ENCODE results near the gene CABYR.

CABYR gene

GRCh38 chr18:24195296-24196053 lies 56.6 kb downstream of the CABYR start:
- Histone ChIP-seq H3K4me1 (ENCODE audit: control insufficient read depth, insufficient read depth, low read length) (no peaks in the 10 kb centered on the region), H3K9me3 (ENCODE audit: control insufficient read depth, low read length) (no peaks in the 10 kb centered on the region), H3K36me3 (ENCODE audit: control insufficient read depth, insufficient read depth, low read length, severe bottlenecking) (peaks cover 5% of the 10 kb centered on the region), H3K9ac (ENCODE audit: low read length) (no peak overlapping the region), H3K27me3 (replicated peaks; ENCODE audit: control insufficient read depth, insufficient read depth, low read length) (no peaks in the 10 kb centered on the region), H3K4me3 (ENCODE audit: low read length) (no peak overlapping the region)
- DNase-seq (ENCODE audit: low read depth): no peak

DNA sequence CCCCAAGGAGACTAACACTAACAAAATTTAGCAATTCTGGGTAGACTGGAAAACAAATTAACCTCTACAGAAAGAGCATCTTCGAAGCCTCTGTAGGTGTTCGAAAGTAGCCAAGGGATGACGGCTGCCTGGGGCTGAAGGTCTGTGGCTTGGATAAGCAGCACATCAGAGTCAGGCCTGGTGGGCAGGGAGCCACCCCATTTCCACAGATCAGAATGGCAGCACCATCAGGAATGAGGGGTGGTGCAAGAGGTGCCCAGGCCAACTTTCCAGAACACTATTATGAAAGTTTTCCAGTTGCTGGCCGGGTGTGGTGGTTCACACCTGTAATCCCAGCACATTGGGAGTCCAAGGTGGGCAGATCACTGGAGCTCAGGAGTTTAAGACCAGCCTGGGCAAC lies 57.9 kb downstream of the CABYR start:
- peaks cover 5% of the 10 kb centered on the region for H3K36me3 ChIP-seq (ENCODE audit: control insufficient read depth, insufficient read depth, low read length, severe bottlenecking)
- DNase-seq (ENCODE audit: low read depth): no peak

DNA sequence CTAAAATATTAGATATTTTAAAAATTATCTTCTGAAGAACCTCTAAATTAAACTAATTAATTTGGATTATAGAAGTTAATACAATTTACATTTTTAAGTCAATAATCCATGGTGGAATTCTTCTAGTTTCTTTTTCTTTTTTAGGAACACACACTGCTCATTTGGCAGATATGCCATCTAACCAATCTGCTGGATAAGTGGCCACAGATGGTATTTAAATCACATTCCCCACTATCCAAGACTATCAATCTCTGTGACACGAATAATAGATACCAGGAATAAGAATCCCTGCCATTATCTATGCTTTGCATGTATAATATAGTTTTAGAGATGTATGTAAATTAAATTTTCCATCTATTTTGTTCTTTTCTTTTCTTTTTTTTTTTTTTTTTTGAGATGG lies 58.5 kb downstream of the CABYR start:
- Histone ChIP-seq H3K9ac (ENCODE audit: low read length) (no peak overlapping the region), H3K4me3 (ENCODE audit: low read length) (no peak overlapping the region), H3K36me3 (ENCODE audit: control insufficient read depth, insufficient read depth, low read length, severe bottlenecking) (peaks cover 5% of the 10 kb centered on the region), H3K9me3 (ENCODE audit: control insufficient read depth, low read length) (no peaks in the 10 kb centered on the region), H3K27me3 (replicated peaks; ENCODE audit: control insufficient read depth, insufficient read depth, low read length) (no peaks in the 10 kb centered on the region), H3K4me1 (ENCODE audit: control insufficient read depth, insufficient read depth, low read length) (no peaks in the 10 kb centered on the region)
- DNase-seq (ENCODE audit: low read depth): no peak

More for the DNA sequence above, 57.9 kb downstream of the CABYR start:
- H3K9ac ChIP-seq (ENCODE audit: low read length): no peak overlapping the region
- no peaks in the 10 kb centered on the region for H3K4me1 ChIP-seq (ENCODE audit: control insufficient read depth, insufficient read depth, low read length)
- H3K27me3 ChIP-seq (replicated peaks; ENCODE audit: control insufficient read depth, insufficient read depth, low read length): no peaks in the 10 kb centered on the region
- H3K9me3 ChIP-seq (ENCODE audit: control insufficient read depth, low read length): no peaks in the 10 kb centered on the region
- no peak overlapping the region for H3K4me3 ChIP-seq (ENCODE audit: low read length)

- DNase-seq (ENCODE audit: low read depth): no peak
- H3K4me1 ChIP-seq (ENCODE audit: control insufficient read depth, insufficient read depth, low read length): no peaks in the 10 kb centered on the region
- no peak overlapping the region for H3K4me3 ChIP-seq (ENCODE audit: low read length)
- H3K9me3 ChIP-seq (ENCODE audit: control insufficient read depth, low read length): no peaks in the 10 kb centered on the region
- no peak overlapping the region for H3K9ac ChIP-seq (ENCODE audit: low read length)
- H3K36me3 ChIP-seq (ENCODE audit: control insufficient read depth, insufficient read depth, low read length, severe bottlenecking): peaks cover 5% of the 10 kb centered on the region
- no peaks in the 10 kb centered on the region for H3K27me3 ChIP-seq (replicated peaks; ENCODE audit: control insufficient read depth, insufficient read depth, low read length)
Measured at GRCh38 chr18:24198461-24198860, 59.6 kb downstream of the CABYR start.

GRCh38 chr18:24199372-24199962 lies 60.6 kb downstream of the CABYR start:
- no peak for DNase-seq (ENCODE audit: low read depth)

GRCh38 chr18:24200494-24201290 lies 61.8 kb downstream of the CABYR start:
- no peaks in the 10 kb centered on the region for H3K4me1 ChIP-seq (ENCODE audit: control insufficient read depth, insufficient read depth, low read length)
- no peak overlapping the region for H3K4me3 ChIP-seq (ENCODE audit: low read length)
- DNase-seq (ENCODE audit: low read depth): no peak
- no peaks in the 10 kb centered on the region for H3K9me3 ChIP-seq (ENCODE audit: control insufficient read depth, low read length)
- no peaks in the 10 kb centered on the region for H3K36me3 ChIP-seq (ENCODE audit: control insufficient read depth, insufficient read depth, low read length, severe bottlenecking)
- H3K9ac ChIP-seq (ENCODE audit: low read length): no peak overlapping the region
- no peaks in the 10 kb centered on the region for H3K27me3 ChIP-seq (replicated peaks; ENCODE audit: control insufficient read depth, insufficient read depth, low read length)

More at GRCh38 chr18:24199372-24199962, 60.6 kb downstream of the CABYR start:
- H3K9me3 ChIP-seq (ENCODE audit: control insufficient read depth, low read length): no peaks in the 10 kb centered on the region
- H3K36me3 ChIP-seq (ENCODE audit: control insufficient read depth, insufficient read depth, low read length, severe bottlenecking): peaks cover 2% of the 10 kb centered on the region
- no peak overlapping the region for H3K4me3 ChIP-seq (ENCODE audit: low read length)
- no peaks in the 10 kb centered on the region for H3K27me3 ChIP-seq (replicated peaks; ENCODE audit: control insufficient read depth, insufficient read depth, low read length)
- H3K9ac ChIP-seq (ENCODE audit: low read length): no peak overlapping the region
- H3K4me1 ChIP-seq (ENCODE audit: control insufficient read depth, insufficient read depth, low read length): no peaks in the 10 kb centered on the region

GRCh38 chr18:24201699-24202687 lies 63.1 kb downstream of the CABYR start:
- Histone ChIP-seq H3K9ac (ENCODE audit: low read length) (no peak overlapping the region), H3K4me3 (ENCODE audit: low read length) (no peak overlapping the region), H3K27me3 (replicated peaks; ENCODE audit: control insufficient read depth, insufficient read depth, low read length) (no peaks in the 10 kb centered on the region)

DNA sequence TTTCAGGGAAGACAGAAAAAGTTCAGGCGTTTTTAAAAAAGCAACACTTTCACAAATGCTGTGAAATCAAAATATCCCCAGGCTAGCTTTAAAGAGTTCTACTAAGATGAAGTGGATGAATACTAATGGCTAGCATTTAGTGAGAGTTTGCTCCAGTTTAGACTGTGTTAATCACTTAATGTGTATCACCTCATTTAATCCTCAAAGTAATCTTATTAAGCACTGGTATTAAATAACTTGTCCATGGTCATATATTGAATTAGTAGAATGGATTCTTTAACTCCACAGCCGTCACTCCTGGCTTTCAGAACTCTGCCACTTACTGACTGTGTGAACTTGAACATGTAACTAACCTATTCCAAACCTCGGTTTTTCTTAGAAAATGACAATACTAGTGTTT lies 66.0 kb downstream of the CABYR start:
- peaks cover 8% of the 10 kb centered on the region for H3K4me1 ChIP-seq (ENCODE audit: control insufficient read depth, insufficient read depth, low read length)
- H3K36me3 ChIP-seq (ENCODE audit: control insufficient read depth, insufficient read depth, low read length, severe bottlenecking): no peaks in the 10 kb centered on the region
- no peak overlapping the region for H3K9ac ChIP-seq (ENCODE audit: low read length)
- H3K27me3 ChIP-seq (replicated peaks; ENCODE audit: control insufficient read depth, insufficient read depth, low read length): no peaks in the 10 kb centered on the region
- DNase-seq (ENCODE audit: low read depth): no peak
- no peaks in the 10 kb centered on the region for H3K9me3 ChIP-seq (ENCODE audit: control insufficient read depth, low read length)
- H3K4me3 ChIP-seq (ENCODE audit: low read length): no peak overlapping the region

More at GRCh38 chr18:24201699-24202687, 63.1 kb downstream of the CABYR start:
- Histone ChIP-seq H3K36me3 (ENCODE audit: control insufficient read depth, insufficient read depth, low read length, severe bottlenecking) (no peaks in the 10 kb centered on the region), H3K9me3 (ENCODE audit: control insufficient read depth, low read length) (no peaks in the 10 kb centered on the region), H3K4me1 (ENCODE audit: control insufficient read depth, insufficient read depth, low read length) (no peaks in the 10 kb centered on the region)
- DNase-seq (ENCODE audit: low read depth): no peak

- Histone ChIP-seq H3K9me3 (ENCODE audit: control insufficient read depth, low read length) (no peaks in the 10 kb centered on the region), H3K4me3 (ENCODE audit: low read length) (no peak overlapping the region), H3K36me3 (ENCODE audit: control insufficient read depth, insufficient read depth, low read length, severe bottlenecking) (no peaks in the 10 kb centered on the region), H3K27me3 (replicated peaks; ENCODE audit: control insufficient read depth, insufficient read depth, low read length) (no peaks in the 10 kb centered on the region), H3K9ac (ENCODE audit: low read length) (no peak overlapping the region), H3K4me1 (ENCODE audit: control insufficient read depth, insufficient read depth, low read length) (peaks cover 19% of the 10 kb centered on the region)
- DNase-seq (ENCODE audit: low read depth): no peak
Measured at GRCh38 chr18:24208270-24209035, 69.6 kb downstream of the CABYR start.

DNA sequence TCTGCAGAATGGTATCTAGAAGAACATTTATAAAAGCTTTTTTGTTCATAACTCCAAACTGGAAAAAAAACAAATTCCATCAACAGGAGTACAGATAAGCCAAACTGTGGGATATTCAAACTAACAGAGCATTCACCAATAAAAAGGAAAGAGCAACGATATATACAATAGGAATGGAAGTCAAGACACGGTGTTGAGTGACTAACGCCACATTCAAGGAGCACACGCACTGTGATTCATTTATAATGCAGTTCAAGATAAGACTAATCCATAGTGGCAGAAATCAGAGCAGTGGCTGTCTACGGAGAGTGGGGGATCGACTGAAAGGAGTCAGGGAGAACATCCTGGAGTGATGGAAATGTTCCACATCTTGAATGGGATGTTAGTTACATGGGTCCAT lies 70.7 kb downstream of the CABYR start:
- no peaks in the 10 kb centered on the region for H3K27me3 ChIP-seq (replicated peaks; ENCODE audit: control insufficient read depth, insufficient read depth, low read length)
- H3K4me3 ChIP-seq (ENCODE audit: low read length): no peak overlapping the region
- DNase-seq (ENCODE audit: low read depth): no peak
- peaks cover 19% of the 10 kb centered on the region for H3K4me1 ChIP-seq (ENCODE audit: control insufficient read depth, insufficient read depth, low read length)
- H3K9me3 ChIP-seq (ENCODE audit: control insufficient read depth, low read length): no peaks in the 10 kb centered on the region
- H3K36me3 ChIP-seq (ENCODE audit: control insufficient read depth, insufficient read depth, low read length, severe bottlenecking): no peaks in the 10 kb centered on the region
- H3K9ac ChIP-seq (ENCODE audit: low read length): no peak overlapping the region
